A549 (cell line): ENCODE results near the gene STRAP.

Experiments used
- CBX8 ChIP-seq: fragments of 200-600 bp; sonication (generic); IDR thresholded peaks from 2 replicates; pipeline ENCODE4 v1.6.1; 2016
- HDAC2 ChIP-seq: fragments of 200-600 bp; sonication (generic); IDR thresholded peaks from 2 replicates; pipeline ENCODE4 v1.6.1; 2016
- MAFK ChIP-seq: fragments of 450-650 bp; IDR thresholded peaks from 2 replicates; pipeline ENCODE4 v1.6.1; 2014; ENCODE audit not compliant: partially characterized antibody
- NFE2L2 ChIP-seq: fragments of 150-350 bp; conservative IDR thresholded peaks from 2 replicates; pipeline ENCODE4 v1.6.1; 2014; ENCODE audit warnings: low read length
- POLR2A ChIP-seq: IDR thresholded peaks from 2 replicates; pipeline ENCODE4 v1.6.1; 2012; ENCODE audit warnings: mild to moderate bottlenecking, low read length
- RAD21 ChIP-seq, 2 experiments: fragments of >200 bp in 1 of 2; sonication (Bioruptor Twin) in 1 of 2; formaldehyde crosslinking in 1 of 2; IDR thresholded peaks in 1 of 2; conservative IDR thresholded peaks in 1 of 2; 2 replicates in 1 of 2; 3 replicates in 1 of 2; pipeline ENCODE4 v1.6.1; 2012 to 2018; ENCODE audit warnings: inconsistent platforms in 1 of 2
- RFX5 ChIP-seq: fragments of 450-650 bp; IDR thresholded peaks from 2 replicates; pipeline ENCODE4 v1.7.1; 2014; ENCODE audit warnings: antibody characterized with exemption, mild to moderate bottlenecking, moderate library complexity
- USF2 ChIP-seq: fragments of 450-650 bp; IDR thresholded peaks from 2 replicates; pipeline ENCODE4 v1.6.1; 2014; ENCODE audit warnings: antibody characterized with exemption
- TF ChIP-seq, protein P1 (sequence below): fragments of >200 bp; sonication (Bioruptor Twin); formaldehyde crosslinking; IDR thresholded peaks from 3 replicates; pipeline ENCODE4 v1.5.1; 2016
- TF ChIP-seq, protein P2 (sequence below): IDR thresholded peaks from 2 replicates; pipeline ENCODE4 v1.6.1; 2012
- TF ChIP-seq, protein P3 (sequence below): fragments of 250-450 bp; sonication (Bioruptor Pico); IDR thresholded peaks from 2 replicates; pipeline ENCODE4 v1.5.0; 2021; ENCODE audit warnings: mild to moderate bottlenecking, moderate library complexity, borderline replicate concordance

GRCh38 chr12:15899282-15899870, 17.2 kb downstream of the STRAP start:
- TF ChIP-seq, protein P1, sequence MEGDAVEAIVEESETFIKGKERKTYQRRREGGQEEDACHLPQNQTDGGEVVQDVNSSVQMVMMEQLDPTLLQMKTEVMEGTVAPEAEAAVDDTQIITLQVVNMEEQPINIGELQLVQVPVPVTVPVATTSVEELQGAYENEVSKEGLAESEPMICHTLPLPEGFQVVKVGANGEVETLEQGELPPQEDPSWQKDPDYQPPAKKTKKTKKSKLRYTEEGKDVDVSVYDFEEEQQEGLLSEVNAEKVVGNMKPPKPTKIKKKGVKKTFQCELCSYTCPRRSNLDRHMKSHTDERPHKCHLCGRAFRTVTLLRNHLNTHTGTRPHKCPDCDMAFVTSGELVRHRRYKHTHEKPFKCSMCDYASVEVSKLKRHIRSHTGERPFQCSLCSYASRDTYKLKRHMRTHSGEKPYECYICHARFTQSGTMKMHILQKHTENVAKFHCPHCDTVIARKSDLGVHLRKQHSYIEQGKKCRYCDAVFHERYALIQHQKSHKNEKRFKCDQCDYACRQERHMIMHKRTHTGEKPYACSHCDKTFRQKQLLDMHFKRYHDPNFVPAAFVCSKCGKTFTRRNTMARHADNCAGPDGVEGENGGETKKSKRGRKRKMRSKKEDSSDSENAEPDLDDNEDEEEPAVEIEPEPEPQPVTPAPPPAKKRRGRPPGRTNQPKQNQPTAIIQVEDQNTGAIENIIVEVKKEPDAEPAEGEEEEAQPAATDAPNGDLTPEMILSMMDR: peak; percentile 84
- TF ChIP-seq, protein P2, sequence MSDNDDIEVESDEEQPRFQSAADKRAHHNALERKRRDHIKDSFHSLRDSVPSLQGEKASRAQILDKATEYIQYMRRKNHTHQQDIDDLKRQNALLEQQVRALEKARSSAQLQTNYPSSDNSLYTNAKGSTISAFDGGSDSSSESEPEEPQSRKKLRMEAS: no peak
- no peak for TF ChIP-seq POLR2A
- peak; percentile 57 to 64 for TF ChIP-seq RAD21 (conservative IDR thresholded peaks at IDR 0.05 in 1 of 2, IDR thresholded peaks at IDR 0.05 in 1 of 2)
- TF ChIP-seq NFE2L2: no peak
- TF ChIP-seq MAFK: no peak
- no peak for TF ChIP-seq HDAC2
- TF ChIP-seq USF2: no peak
- TF ChIP-seq, protein P3, sequence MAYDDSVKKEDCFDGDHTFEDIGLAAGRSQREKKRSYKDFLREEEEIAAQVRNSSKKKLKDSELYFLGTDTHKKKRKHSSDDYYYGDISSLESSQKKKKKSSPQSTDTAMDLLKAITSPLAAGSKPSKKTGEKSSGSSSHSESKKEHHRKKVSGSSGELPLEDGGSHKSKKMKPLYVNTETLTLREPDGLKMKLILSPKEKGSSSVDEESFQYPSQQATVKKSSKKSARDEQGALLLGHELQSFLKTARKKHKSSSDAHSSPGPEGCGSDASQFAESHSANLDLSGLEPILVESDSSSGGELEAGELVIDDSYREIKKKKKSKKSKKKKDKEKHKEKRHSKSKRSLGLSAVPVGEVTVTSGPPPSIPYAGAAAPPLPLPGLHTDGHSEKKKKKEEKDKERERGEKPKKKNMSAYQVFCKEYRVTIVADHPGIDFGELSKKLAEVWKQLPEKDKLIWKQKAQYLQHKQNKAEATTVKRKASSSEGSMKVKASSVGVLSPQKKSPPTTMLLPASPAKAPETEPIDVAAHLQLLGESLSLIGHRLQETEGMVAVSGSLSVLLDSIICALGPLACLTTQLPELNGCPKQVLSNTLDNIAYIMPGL (CRISPR knock-in tag): no peak
- TF ChIP-seq CBX8: no peak
- TF ChIP-seq RFX5: no peak
